ENCODE results near the gene TMEM135.
"Not testable (repeated sequence)": the region's sequence is repeated elsewhere in the genome, so short reads cannot be mapped to it uniquely, and the experiment has no call there.

TMEM135 gene

GRCh38 chr11:87020764-87021365 is 16.9 kb upstream of the TMEM135 start:
- no peak for DNase-seq (ENCODE audit: low read depth)

- DNase-seq (ENCODE audit: low read depth): no peak
Measured at GRCh38 chr11:87022254-87022653, 15.5 kb upstream of the TMEM135 start.

- DNase-seq (ENCODE audit: low read depth): no peak
Measured at GRCh38 chr11:87022738-87023137, 15.0 kb upstream of the TMEM135 start.

- not testable (repeated sequence) for DNase-seq (ENCODE audit: low read depth)
Measured at GRCh38 chr11:87026415-87026814, 11.3 kb upstream of the TMEM135 start.

GRCh38 chr11:87030458-87031054 is 7.2 kb upstream of the TMEM135 start:
- no peak for DNase-seq (ENCODE audit: low read depth)

GRCh38 chr11:87031433-87032170 is 6.1 kb upstream of the TMEM135 start:
- no peak for DNase-seq (ENCODE audit: low read depth)

- DNase-seq (ENCODE audit: low read depth): no peak
Measured at GRCh38 chr11:87033561-87033960, 4.2 kb upstream of the TMEM135 start.

- no peak for DNase-seq (ENCODE audit: low read depth)
Measured at GRCh38 chr11:87035976-87036583, 1.7 kb upstream of the TMEM135 start.

- no peak for DNase-seq (ENCODE audit: low read depth)
Measured at GRCh38 chr11:87036756-87037449, 831 bp upstream of the TMEM135 start.

GRCh38 chr11:87038235-87038977 is 672 bp downstream of the TMEM135 start:
- DNase-seq (ENCODE audit: low read depth): no peak

- DNase-seq (ENCODE audit: low read depth): no peak
Measured at GRCh38 chr11:87039371-87039770, 1.6 kb downstream of the TMEM135 start.

- DNase-seq (ENCODE audit: low read depth): no peak
Measured at GRCh38 chr11:87043894-87044293, 6.2 kb downstream of the TMEM135 start.

- DNase-seq (ENCODE audit: low read depth): no peak
Measured at GRCh38 chr11:87046824-87047223, 9.1 kb downstream of the TMEM135 start.

- no peak for DNase-seq (ENCODE audit: low read depth)
Measured at GRCh38 chr11:87056091-87056490, 18.4 kb downstream of the TMEM135 start.

- DNase-seq (ENCODE audit: low read depth): no peak
Measured at GRCh38 chr11:87057749-87058148, 20.0 kb downstream of the TMEM135 start.

GRCh38 chr11:87059596-87060390 is 22.1 kb downstream of the TMEM135 start:
- DNase-seq (ENCODE audit: low read depth): no peak

GRCh38 chr11:87061766-87062165 is 24.0 kb downstream of the TMEM135 start:
- no peak for DNase-seq (ENCODE audit: low read depth)

GRCh38 chr11:87063982-87064381 is 26.2 kb downstream of the TMEM135 start:
- no peak for DNase-seq (ENCODE audit: low read depth)

GRCh38 chr11:87072787-87073186 is 35.1 kb downstream of the TMEM135 start:
- DNase-seq (ENCODE audit: low read depth): no peak

- DNase-seq (ENCODE audit: low read depth): no peak
Measured at GRCh38 chr11:87076260-87076783, 38.6 kb downstream of the TMEM135 start.
